ENCODE data around the gene ARID5A. TPM values are rescaled to one million over a fixed set of nuclear protein-coding genes. Genes with fewer than 3 reads are reported as not detected.

The ARID5A gene
- total RNA-seq, 1 experiment from 2014 or later = 13.9 TPM

- Mint-ChIP-seq H3K27me3 (ENCODE audit: low read depth) (no peaks in the 10 kb centered on the region), H3K9me3 (no peaks in the 10 kb centered on the region), H3K4me1 (peaks cover 9% of the 10 kb centered on the region), H3K36me3 (no peaks in the 10 kb centered on the region), H3K4me3 (no peak overlapping the region), H3K27ac (peak overlapping the region; percentile 64)
- DNase-seq (ENCODE audit: low spot score) = no peak
- ChIA-PET CTCF (no interaction called here), POLR2A (no interaction called here)
- no peak for ATAC-seq
- TF ChIP-seq HMGA2 (CRISPR knock-in tag; IDR thresholded peaks at IDR 0.05) = no peak
- TF ChIP-seq ZNF425 (CRISPR knock-in tag; conservative IDR thresholded peaks at IDR 0.05) = no peak
- TF ChIP-seq IRF1 (CRISPR knock-in tag; IDR thresholded peaks at IDR 0.05) = no peak
- TF ChIP-seq USF2 (CRISPR knock-in tag; IDR thresholded peaks at IDR 0.05) = no peak
- TF ChIP-seq ELF4 (CRISPR knock-in tag; IDR thresholded peaks at IDR 0.05; ENCODE audit: low read depth) = no peak
- TF ChIP-seq NR2C2 (CRISPR knock-in tag; IDR thresholded peaks at IDR 0.05) = no peak
- TF ChIP-seq KAT7 (CRISPR knock-in tag; IDR thresholded peaks at IDR 0.05; ENCODE audit: borderline replicate concordance) = no peak
- TF ChIP-seq ZNF416 (CRISPR knock-in tag; IDR thresholded peaks at IDR 0.05) = no peak
- no peak for TF ChIP-seq GTF2I (CRISPR knock-in tag; conservative IDR thresholded peaks at IDR 0.05)
- TF ChIP-seq ZNF281 (CRISPR knock-in tag; IDR thresholded peaks at IDR 0.05) = no peak
- TF ChIP-seq ATF6 (CRISPR knock-in tag; IDR thresholded peaks at IDR 0.05) = no peak
- TF ChIP-seq ETV6 (CRISPR knock-in tag; IDR thresholded peaks at IDR 0.05) = no peak
- no peak for TF ChIP-seq NR1H2 (CRISPR knock-in tag; IDR thresholded peaks at IDR 0.05)
- TF ChIP-seq EMX1 (CRISPR knock-in tag; IDR thresholded peaks at IDR 0.05) = no peak
- no peak for TF ChIP-seq MXD4 (CRISPR knock-in tag; IDR thresholded peaks at IDR 0.05; ENCODE audit: borderline replicate concordance)
- no peak for TF ChIP-seq FOXP4 (CRISPR knock-in tag; IDR thresholded peaks at IDR 0.05)
- TF ChIP-seq STAT6 (CRISPR knock-in tag; conservative IDR thresholded peaks at IDR 0.05; ENCODE audit: low read depth) = no peak
- TF ChIP-seq USF1 (CRISPR knock-in tag; IDR thresholded peaks at IDR 0.05) = no peak
- no peak for TF ChIP-seq ZMAT4 (CRISPR knock-in tag; IDR thresholded peaks at IDR 0.05)
- no peak for TF ChIP-seq ZNF396 (CRISPR knock-in tag; IDR thresholded peaks at IDR 0.05; ENCODE audit: borderline replicate concordance)
These were observed 34.4 kb upstream of the ARID5A start for GRCh38 chr2:96501886-96502810.
